GM19438 (cell line): ENCODE measurements around the gene LBH.

Experiments used
- ATAC-seq: cut with Tn5 transposase; IDR thresholded peaks from one replicate; pipeline ENCODE4 v1.9.1; 2021; ENCODE audit warnings: low read depth; ENCODE audit not compliant: unreplicated experiment

LBH gene

GRCh38 chr2:30272286-30272685, 41.0 kb downstream of the LBH start:
- ATAC-seq, result no peak

GRCh38 chr2:30272761-30273573, 41.6 kb downstream of the LBH start:
- ATAC-seq, result no peak

- no peak for ATAC-seq
These were observed 42.2 kb downstream of the LBH start for GRCh38 chr2:30273574-30273929.

- no peak for ATAC-seq
These were observed 43.9 kb downstream of the LBH start for GRCh38 chr2:30275256-30275655.

- ATAC-seq, result no peak
These were observed 45.1 kb downstream of the LBH start for GRCh38 chr2:30276455-30276911.

- ATAC-seq, result no peak
These were observed 46.2 kb downstream of the LBH start for GRCh38 chr2:30277582-30277981.

GRCh38 chr2:30278419-30278818, 47.1 kb downstream of the LBH start:
- no peak for ATAC-seq

- ATAC-seq, result no peak
These were observed 49.5 kb downstream of the LBH start for GRCh38 chr2:30280596-30281434.

- ATAC-seq, result peak; percentile 61
These were observed 50.7 kb downstream of the LBH start for GRCh38 chr2:30282081-30282480.

GRCh38 chr2:30282721-30283120, 51.4 kb downstream of the LBH start:
- ATAC-seq, result no peak

- no peak for ATAC-seq
These were observed 52.7 kb downstream of the LBH start for GRCh38 chr2:30283931-30284565.

GRCh38 chr2:30285758-30286157, 54.4 kb downstream of the LBH start:
- no peak for ATAC-seq

- no peak for ATAC-seq
These were observed 56.0 kb downstream of the LBH start for GRCh38 chr2:30287190-30287840.

- peak; percentile 63 for ATAC-seq
These were observed 56.7 kb downstream of the LBH start for GRCh38 chr2:30287857-30288513.

GRCh38 chr2:30288561-30288960, 57.2 kb downstream of the LBH start:
- no peak for ATAC-seq

GRCh38 chr2:30293303-30293921, 62.1 kb downstream of the LBH start:
- no peak for ATAC-seq

GRCh38 chr2:30294133-30294532, 62.8 kb downstream of the LBH start:
- ATAC-seq, result no peak

- no peak for ATAC-seq
These were observed 65.2 kb downstream of the LBH start for GRCh38 chr2:30296496-30296895.

- no peak for ATAC-seq
These were observed 67.0 kb downstream of the LBH start for GRCh38 chr2:30298302-30298701.

- ATAC-seq, result no peak
These were observed 68.8 kb downstream of the LBH start for GRCh38 chr2:30300122-30300455.
